ENCODE measurements around the gene IRF2.

- TF ChIP-seq CTCF (IDR thresholded peaks at IDR 0.05), result no peak
- no peak for TF ChIP-seq EZH2phosphoT487 (IDR thresholded peaks at IDR 0.05)
- no peak for TF ChIP-seq EZH2 (IDR thresholded peaks at IDR 0.05)
Measured at GRCh38 chr4:184444953-184445309, 29.4 kb downstream of the IRF2 start.

Data from neural progenitor cell (in vitro differentiated cells).